Measurements from ENCODE around the gene BIVM.
"Not testable (repeated sequence)": the region's sequence is repeated elsewhere in the genome, so short reads cannot be mapped to it uniquely, and the experiment has no call there.

Gene BIVM

DNA sequence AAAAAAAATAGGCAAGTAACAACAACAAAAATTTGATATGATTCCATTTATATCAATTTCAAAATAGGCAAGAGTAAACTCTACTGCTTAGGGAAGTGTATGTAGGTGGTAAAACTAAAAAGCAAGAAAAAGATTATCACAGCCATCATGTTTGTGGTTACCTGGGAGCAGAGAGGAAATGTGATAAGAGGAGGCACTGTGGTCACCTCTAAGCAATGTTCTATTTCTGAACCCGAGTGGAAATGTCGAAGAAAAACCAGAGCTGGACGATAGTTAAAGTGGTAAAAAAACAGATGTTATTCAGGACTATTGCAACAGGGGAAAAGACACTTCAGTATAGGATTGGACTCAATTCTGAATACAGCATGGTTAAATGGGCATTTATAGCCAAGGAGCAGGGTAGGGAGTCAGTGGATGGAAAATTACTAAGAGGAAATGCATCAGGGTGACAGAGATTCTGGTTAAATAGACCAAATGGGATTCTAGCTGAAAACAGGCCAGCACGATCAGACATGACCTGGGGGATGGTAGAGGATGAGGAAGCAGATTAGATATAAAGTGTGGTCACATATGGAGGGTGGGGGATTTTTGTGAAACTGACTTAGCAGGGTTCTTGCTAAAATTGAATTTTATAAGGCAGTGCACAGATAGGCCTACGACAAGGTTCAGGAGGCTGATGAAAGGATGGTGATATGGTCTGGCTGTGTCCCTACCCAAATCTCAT, 19.3 kb upstream of the BIVM start:
- H3K36me3 ChIP-seq (ENCODE audit: control insufficient read depth, insufficient read depth, low read length) = no peaks in the 10 kb centered on the region; the same call in 1 of the 2 replicates
- no peak overlapping the region for H3K4me3 ChIP-seq (replicated peaks; ENCODE audit: low read depth, low read length)
- peak; percentile 17 for DNase-seq (ENCODE audit: extremely low read depth, insufficient read length)
- H3K27me3 ChIP-seq (replicated peaks; ENCODE audit: control insufficient read depth, insufficient read depth, low read length) = no peaks in the 10 kb centered on the region
- TF ChIP-seq, protein P1, sequence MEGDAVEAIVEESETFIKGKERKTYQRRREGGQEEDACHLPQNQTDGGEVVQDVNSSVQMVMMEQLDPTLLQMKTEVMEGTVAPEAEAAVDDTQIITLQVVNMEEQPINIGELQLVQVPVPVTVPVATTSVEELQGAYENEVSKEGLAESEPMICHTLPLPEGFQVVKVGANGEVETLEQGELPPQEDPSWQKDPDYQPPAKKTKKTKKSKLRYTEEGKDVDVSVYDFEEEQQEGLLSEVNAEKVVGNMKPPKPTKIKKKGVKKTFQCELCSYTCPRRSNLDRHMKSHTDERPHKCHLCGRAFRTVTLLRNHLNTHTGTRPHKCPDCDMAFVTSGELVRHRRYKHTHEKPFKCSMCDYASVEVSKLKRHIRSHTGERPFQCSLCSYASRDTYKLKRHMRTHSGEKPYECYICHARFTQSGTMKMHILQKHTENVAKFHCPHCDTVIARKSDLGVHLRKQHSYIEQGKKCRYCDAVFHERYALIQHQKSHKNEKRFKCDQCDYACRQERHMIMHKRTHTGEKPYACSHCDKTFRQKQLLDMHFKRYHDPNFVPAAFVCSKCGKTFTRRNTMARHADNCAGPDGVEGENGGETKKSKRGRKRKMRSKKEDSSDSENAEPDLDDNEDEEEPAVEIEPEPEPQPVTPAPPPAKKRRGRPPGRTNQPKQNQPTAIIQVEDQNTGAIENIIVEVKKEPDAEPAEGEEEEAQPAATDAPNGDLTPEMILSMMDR (IDR thresholded peaks at IDR 0.05; ENCODE audit: insufficient read depth, low read length, poor library complexity, severe bottlenecking) = no peak

DNA sequence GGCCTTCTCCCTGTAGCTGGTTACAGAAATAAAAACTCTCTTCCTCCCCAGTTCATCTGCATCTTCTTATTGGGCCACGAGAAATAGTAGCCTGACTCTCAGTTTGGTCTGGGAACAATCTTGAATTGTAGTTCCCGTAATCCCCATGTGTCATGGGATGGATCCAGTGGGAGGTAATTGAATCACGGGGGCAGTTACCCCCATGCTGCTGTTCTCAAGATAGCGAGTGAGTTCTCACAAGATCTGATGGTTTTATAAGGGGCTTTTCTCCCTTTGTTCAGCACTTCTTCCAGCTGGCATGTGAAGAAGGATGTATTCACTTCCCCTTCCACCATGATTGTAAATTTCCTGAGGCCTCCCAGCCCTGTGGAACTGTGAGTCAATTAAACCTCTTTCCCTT, 18.3 kb upstream of the BIVM start:
- H3K27me3 ChIP-seq (replicated peaks; ENCODE audit: control insufficient read depth, insufficient read depth, low read length); DNase-seq (ENCODE audit: extremely low read depth, insufficient read length); H3K36me3 ChIP-seq (ENCODE audit: control insufficient read depth, insufficient read depth, low read length); H3K4me3 ChIP-seq (replicated peaks; ENCODE audit: low read depth, low read length): not testable (repeated sequence)

DNA sequence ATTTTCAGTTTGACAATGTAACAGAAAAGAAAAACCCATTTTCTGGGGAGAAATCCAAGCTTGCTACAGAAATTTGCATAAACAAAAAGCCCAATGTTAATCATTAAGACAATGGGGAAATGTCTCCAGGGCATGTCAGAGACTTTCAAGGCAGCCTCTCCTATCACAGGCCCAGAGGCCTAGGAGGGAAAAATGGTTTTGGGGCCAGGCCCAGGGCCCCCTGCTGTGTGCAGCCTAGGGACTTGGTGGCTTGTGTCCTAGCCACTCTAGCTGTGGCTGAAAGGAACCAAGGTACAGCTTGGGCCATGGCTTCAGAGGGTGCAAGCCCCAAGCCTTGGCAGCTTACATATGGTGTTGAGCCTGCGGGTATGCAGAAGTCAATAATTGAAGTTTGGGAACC, 17.3 kb upstream of the BIVM start:
- TF ChIP-seq, protein P1 (IDR thresholded peaks at IDR 0.05; ENCODE audit: insufficient read depth, low read length, poor library complexity, severe bottlenecking) = no peak
- H3K36me3 ChIP-seq (ENCODE audit: control insufficient read depth, insufficient read depth, low read length) = no peaks in the 10 kb centered on the region; the same call in 1 of the 2 replicates
- H3K4me3 ChIP-seq (replicated peaks; ENCODE audit: low read depth, low read length) = no peak overlapping the region
- H3K27me3 ChIP-seq (replicated peaks; ENCODE audit: control insufficient read depth, insufficient read depth, low read length) = no peaks in the 10 kb centered on the region
- no peak for DNase-seq (ENCODE audit: extremely low read depth, insufficient read length)

DNA sequence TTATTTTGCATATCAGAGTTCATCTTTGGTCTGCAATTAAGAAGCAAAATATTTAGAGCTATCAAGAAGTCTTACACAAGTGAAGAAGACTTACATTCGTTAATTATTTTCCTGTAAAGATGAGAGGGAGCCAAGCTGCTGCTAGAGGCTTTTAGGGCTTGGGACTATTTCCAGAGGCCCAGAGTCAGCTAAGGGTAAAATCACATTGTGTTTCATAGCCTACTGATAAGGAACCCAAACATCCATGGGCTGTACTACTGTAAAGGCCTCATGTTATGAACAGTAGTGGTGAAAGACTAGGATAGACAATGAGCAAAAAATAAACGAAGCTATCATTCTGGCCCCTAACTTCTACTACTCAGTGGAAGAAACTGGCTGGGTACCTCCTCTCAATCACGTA, 14.4 kb upstream of the BIVM start:
- Histone ChIP-seq H3K4me3 (replicated peaks; ENCODE audit: low read depth, low read length) (no peak overlapping the region), H3K36me3 (ENCODE audit: control insufficient read depth, insufficient read depth, low read length) (no peaks in the 10 kb centered on the region; the same call in none of the 2 replicates), H3K27me3 (replicated peaks; ENCODE audit: control insufficient read depth, insufficient read depth, low read length) (no peaks in the 10 kb centered on the region)
- DNase-seq (ENCODE audit: extremely low read depth, insufficient read length) = no peak
- TF ChIP-seq, protein P1 (IDR thresholded peaks at IDR 0.05; ENCODE audit: insufficient read depth, low read length, poor library complexity, severe bottlenecking) = no peak

DNA sequence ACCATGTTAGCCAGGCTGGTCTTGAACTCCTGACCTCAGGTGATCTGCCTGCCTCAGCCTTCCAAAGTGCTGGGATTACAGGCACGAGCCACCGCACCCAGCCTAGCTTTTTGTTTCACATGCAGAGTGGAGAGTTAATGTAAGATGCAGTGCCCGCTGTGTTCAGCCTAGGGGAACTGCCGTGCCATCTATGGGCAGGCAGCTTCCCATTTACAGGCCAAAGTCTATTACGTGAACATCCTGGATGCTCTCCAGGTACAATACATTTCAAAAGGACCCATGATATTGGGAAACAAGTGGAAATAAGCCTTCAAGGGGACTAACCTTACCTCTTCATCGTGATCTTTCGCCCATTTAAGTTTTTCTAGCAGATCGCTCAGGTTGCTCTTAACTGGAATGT, 10.2 kb upstream of the BIVM start:
- Histone ChIP-seq H3K27me3 (replicated peaks; ENCODE audit: control insufficient read depth, insufficient read depth, low read length) (no peaks in the 10 kb centered on the region), H3K4me3 (replicated peaks; ENCODE audit: low read depth, low read length) (no peak overlapping the region), H3K36me3 (ENCODE audit: control insufficient read depth, insufficient read depth, low read length) (no peaks in the 10 kb centered on the region; the same call in none of the 2 replicates)
- TF ChIP-seq, protein P1 (IDR thresholded peaks at IDR 0.05; ENCODE audit: insufficient read depth, low read length, poor library complexity, severe bottlenecking) = no peak
- no peak for DNase-seq (ENCODE audit: extremely low read depth, insufficient read length)

DNA sequence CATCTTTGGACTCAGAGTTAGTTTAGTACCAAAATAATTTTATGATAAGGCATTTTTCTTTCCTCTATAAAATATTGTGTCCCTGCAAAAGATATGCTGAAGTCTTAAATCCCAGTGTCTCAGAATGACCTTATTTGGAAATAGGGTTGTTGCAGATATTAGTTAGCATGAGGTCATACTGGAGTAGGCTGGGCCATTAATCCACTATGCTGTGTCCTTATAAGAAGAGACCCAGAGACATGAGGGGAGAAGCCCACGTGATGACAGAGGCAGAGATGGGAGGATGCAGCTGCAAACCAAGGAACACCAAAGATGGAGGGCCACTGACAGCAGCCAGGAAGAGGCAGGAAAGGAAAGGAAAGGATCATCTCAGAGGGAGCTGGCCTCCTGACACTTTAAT, 6.5 kb upstream of the BIVM start:
- Histone ChIP-seq H3K27me3 (replicated peaks; ENCODE audit: control insufficient read depth, insufficient read depth, low read length) (no peaks in the 10 kb centered on the region), H3K4me3 (replicated peaks; ENCODE audit: low read depth, low read length) (no peak overlapping the region), H3K36me3 (ENCODE audit: control insufficient read depth, insufficient read depth, low read length) (no peaks in the 10 kb centered on the region; the same call in none of the 2 replicates)
- TF ChIP-seq, protein P1 (IDR thresholded peaks at IDR 0.05; ENCODE audit: insufficient read depth, low read length, poor library complexity, severe bottlenecking) = no peak
- no peak for DNase-seq (ENCODE audit: extremely low read depth, insufficient read length)
